Hepatocyte (in vitro differentiated cells): Measurements from ENCODE around the gene STX11. TPM values are rescaled to one million over a fixed set of nuclear protein-coding genes. Genes with fewer than 3 reads are reported as not detected.
"Not testable (repeated sequence)": the region's sequence is repeated elsewhere in the genome, so short reads cannot be mapped to it uniquely, and the experiment has no call there.

Experiments used
- DNase-seq: peaks from one replicate; pipeline ENCODE4 v3.0.0-alpha.2; 2016; ENCODE audit warnings: low spot score
- H2AFZ ChIP-seq: fragments of 200-600 bp; sonication (generic); 2 replicates; pipeline ENCODE4 v1.6.0; 2016; ENCODE audit warnings: antibody characterized with exemption, mild to moderate bottlenecking
- H3K27ac ChIP-seq: fragments of 200-600 bp; sonication (generic); 2 replicates; pipeline ENCODE4 v1.5.1; 2016; ENCODE audit warnings: mild to moderate bottlenecking
- H3K27me3 ChIP-seq: fragments of 200-600 bp; sonication (generic); 2 replicates; pipeline ENCODE4 v1.6.1; 2016
- H3K36me3 ChIP-seq: fragments of 200-600 bp; sonication (generic); replicated peaks from 2 replicates; pipeline ENCODE4 v1.5.1; 2016; ENCODE audit warnings: low read depth; ENCODE audit not compliant: insufficient read depth
- H3K4me1 ChIP-seq: fragments of 200-600 bp; sonication (generic); 2 replicates; pipeline ENCODE4 v1.5.1; 2016; ENCODE audit warnings: mild to moderate bottlenecking, moderate library complexity; ENCODE audit not compliant: insufficient read depth
- H3K4me2 ChIP-seq: fragments of 200-600 bp; sonication (generic); 2 replicates; pipeline ENCODE4 v1.6.0; 2016
- H3K4me3 ChIP-seq: fragments of 200-600 bp; sonication (generic); 2 replicates; pipeline ENCODE4 v1.5.1; 2016; ENCODE audit warnings: mild to moderate bottlenecking
- H3K79me2 ChIP-seq: fragments of 200-600 bp; sonication (generic); 2 replicates; pipeline ENCODE4 v1.6.0; 2017; ENCODE audit warnings: mild to moderate bottlenecking
- H3K9me2 ChIP-seq: fragments of 200-600 bp; sonication (generic); replicated peaks from 2 replicates; pipeline ENCODE4 v1.6.0; 2017; ENCODE audit warnings: mild to moderate bottlenecking; ENCODE audit not compliant: insufficient read depth
- H3K9me3 ChIP-seq: fragments of 200-600 bp; sonication (generic); 2 replicates; pipeline ENCODE4 v1.5.1; 2016; ENCODE audit warnings: low read depth, mild to moderate bottlenecking
- H4K20me1 ChIP-seq: fragments of 200-600 bp; sonication (generic); 2 replicates; pipeline ENCODE4 v1.6.0; 2016; ENCODE audit warnings: mild to moderate bottlenecking; ENCODE audit not compliant: insufficient read depth, poor library complexity, severe bottlenecking
- CTCF ChIP-seq: fragments of 200-600 bp; sonication (generic); IDR thresholded peaks from 2 replicates; pipeline ENCODE4 v1.5.1; 2016; ENCODE audit warnings: antibody characterized with exemption, mild to moderate bottlenecking; ENCODE audit not compliant: poor library complexity
- EZH2 ChIP-seq: fragments of 200-600 bp; sonication (generic); IDR thresholded peaks from 2 replicates; pipeline ENCODE4 v1.6.1; 2016; ENCODE audit warnings: antibody characterized with exemption, mild to moderate bottlenecking, borderline replicate concordance
- EZH2phosphoT487 ChIP-seq: fragments of 200-600 bp; sonication (generic); IDR thresholded peaks from one replicate; pipeline ENCODE4 v1.6.1; 2018; ENCODE audit warnings: antibody characterized with exemption, mild to moderate bottlenecking, low read depth, moderate library complexity; ENCODE audit not compliant: unreplicated experiment, severe bottlenecking
- WGBS: methylation state at CpG from one replicate; pipeline ENCODE4 v1.1.6; 2016; ENCODE audit warnings: low lambda C conversion rate; ENCODE audit errors: missing lambda C conversion rate; 5-methylcytosine and 5-hydroxymethylcytosine counted together
- polyA plus RNA-seq: library from polyadenylated mRNA; unstranded; fragments of >200 nt; fragmentation: Nextera tagmentation; extraction: Ambion mirVana; gene quantifications from 2 replicates; pipeline ENCODE4 v1.2.1, GENCODE V29; 2016
- total RNA-seq: library from RNA; depleted of rRNA; stranded (reverse); fragments of >200 nt; gene quantifications from 2 replicates; pipeline ENCODE4 v1.2.3, GENCODE V29; 2014

The STX11 gene
- total and polyA plus RNA-seq, 2 experiments from 2014 or later: 0.27 to 0.48 TPM

GRCh38 chr6:144127097-144127496 lies 23.2 kb upstream of the STX11 start:
- no peaks in the 10 kb centered on the region for H3K9me3 ChIP-seq
- H3K27me3 ChIP-seq: no peaks in the 10 kb centered on the region
- TF ChIP-seq CTCF: no peak
- TF ChIP-seq EZH2: no peak
- TF ChIP-seq EZH2phosphoT487: no peak
- H3K4me1 ChIP-seq: no peaks in the 10 kb centered on the region
- no peaks in the 10 kb centered on the region for H3K9me2 ChIP-seq
- DNase-seq: no peak
- H3K4me3 ChIP-seq: no peak overlapping the region
- H3K79me2 ChIP-seq: no peaks in the 10 kb centered on the region
- no peaks in the 10 kb centered on the region for H3K36me3 ChIP-seq
- no peaks in the 10 kb centered on the region for H4K20me1 ChIP-seq
- no peak overlapping the region for H3K4me2 ChIP-seq
- no peak overlapping the region for H3K27ac ChIP-seq
- no peak overlapping the region for H2AFZ ChIP-seq
- WGBS: 89% methylated on average over 6 of the region's 6 CpGs

GRCh38 chr6:144129469-144129868 lies 20.8 kb upstream of the STX11 start:
- no peaks in the 10 kb centered on the region for H3K36me3 ChIP-seq
- no peaks in the 10 kb centered on the region for H3K27me3 ChIP-seq
- no peaks in the 10 kb centered on the region for H4K20me1 ChIP-seq
- H3K4me3 ChIP-seq: no peak overlapping the region
- no peaks in the 10 kb centered on the region for H3K79me2 ChIP-seq
- no peaks in the 10 kb centered on the region for H3K4me1 ChIP-seq
- 85% methylated on average over 6 of the region's 6 CpGs for WGBS
- H3K4me2 ChIP-seq: no peak overlapping the region
- no peaks in the 10 kb centered on the region for H3K9me2 ChIP-seq
- TF ChIP-seq CTCF: no peak
- no peak for TF ChIP-seq EZH2
- no peak for TF ChIP-seq EZH2phosphoT487
- H3K9me3 ChIP-seq: no peaks in the 10 kb centered on the region
- H3K27ac ChIP-seq: no peak overlapping the region
- H2AFZ ChIP-seq: no peak overlapping the region
- no peak for DNase-seq

GRCh38 chr6:144131248-144131709 lies 19.0 kb upstream of the STX11 start:
- Histone ChIP-seq H3K4me3 (no peak overlapping the region), H2AFZ (no peak overlapping the region), H3K27me3 (no peaks in the 10 kb centered on the region), H3K79me2 (no peaks in the 10 kb centered on the region), H3K27ac (no peak overlapping the region), H3K4me2 (no peak overlapping the region), H4K20me1 (no peaks in the 10 kb centered on the region), H3K4me1 (no peaks in the 10 kb centered on the region), H3K9me3 (no peaks in the 10 kb centered on the region), H3K9me2 (no peaks in the 10 kb centered on the region), H3K36me3 (no peaks in the 10 kb centered on the region)
- TF ChIP-seq EZH2phosphoT487: no peak
- TF ChIP-seq CTCF: no peak
- no peak for TF ChIP-seq EZH2
- 96% methylated on average over 1 of the region's 1 CpG for WGBS
- no peak for DNase-seq

- not testable (repeated sequence) for H3K4me1 ChIP-seq, H3K9me2 ChIP-seq, H3K36me3 ChIP-seq, H3K9me3 ChIP-seq, DNase-seq, H3K27me3 ChIP-seq, H3K27ac ChIP-seq, H3K4me3 ChIP-seq, H3K4me2 ChIP-seq, H2AFZ ChIP-seq, H4K20me1 ChIP-seq, H3K79me2 ChIP-seq
Observed at GRCh38 chr6:144132167-144132690, 18.1 kb upstream of the STX11 start.
